K562 (cell line): ENCODE data around the gene CITED2. TPM values are rescaled to one million over a fixed set of nuclear protein-coding genes. Genes with fewer than 3 reads are reported as not detected.

Source experiments
- BDP1 ChIP-seq: IDR thresholded peaks from 3 replicates; pipeline ENCODE4 v1.6.1; 2011; ENCODE audit not compliant: insufficient read length, insufficient read depth
- CBX1 ChIP-seq: sonication (generic); IDR thresholded peaks from 2 replicates; pipeline ENCODE4 v1.6.1; 2016; ENCODE audit warnings: antibody characterized with exemption, low read depth, mild to moderate bottlenecking
- CREBBP ChIP-seq: IDR thresholded peaks from one replicate; pipeline ENCODE4 v1.6.1; 2012; ENCODE audit warnings: low read depth, mild to moderate bottlenecking, control low read depth, inconsistent platforms, low read length
- CREM ChIP-seq: IDR thresholded peaks from 2 replicates; pipeline ENCODE4 v1.6.1; 2014; ENCODE audit warnings: antibody characterized with exemption, low read depth
- FOS ChIP-seq: IDR thresholded peaks from 3 replicates; pipeline ENCODE4 v1.6.1; 2011; ENCODE audit not compliant: insufficient read length; ENCODE audit errors: extremely low read depth
- FOSL1 ChIP-seq: fragments of 200-800 bp; sonication (Bioruptor generic); conservative IDR thresholded peaks from 2 replicates; pipeline ENCODE4 v1.6.1; 2016; ENCODE audit warnings: missing genetic modification characterization, missing compliant biosample characterization
- HNRNPK ChIP-seq: fragments of 200-400 bp; formaldehyde crosslinking; IDR thresholded peaks from one replicate; pipeline ENCODE4 v1.6.1; 2018; ENCODE audit warnings: mild to moderate bottlenecking, low read depth, low read length; ENCODE audit not compliant: poor library complexity, severe bottlenecking
- MAFK ChIP-seq: IDR thresholded peaks from 2 replicates; pipeline ENCODE4 v1.6.1; 2011; ENCODE audit warnings: low read length, improper control_type of control experiment
- NFE2 ChIP-seq: IDR thresholded peaks from 2 replicates; pipeline ENCODE4 v1.6.1; 2014; ENCODE audit warnings: antibody characterized with exemption, low read depth
- RCOR1 ChIP-seq, 2 experiments: IDR thresholded peaks; 2 replicates each; pipeline ENCODE4 v1.6.1; 2012; ENCODE audit warnings: low read depth in 2 of 2, low read length in 2 of 2, borderline replicate concordance in 1 of 2, improper control_type of control experiment in 1 of 2
- SMARCA4 ChIP-seq: fragments of 450-650 bp; IDR thresholded peaks from 2 replicates; pipeline ENCODE4 v1.6.1; 2016
- SMARCC2 ChIP-seq: fragments of 450-650 bp; IDR thresholded peaks from 2 replicates; pipeline ENCODE4 v1.6.1; 2017; ENCODE audit warnings: antibody characterized with exemption, moderate library complexity, mild to moderate bottlenecking, low read depth
- ZEB2 ChIP-seq: fragments of 450-650 bp; IDR thresholded peaks from 2 replicates; pipeline ENCODE4 v1.6.1; 2016
- polyA plus RNA-seq, 8 experiments: library from polyadenylated mRNA; depleted of rRNA in 4 of 8; stranded (reverse) in 5 of 8; unstranded in 3 of 8; fragments of >200 nt; fragmentation: Nextera tagmentation in 2 of 8; fragmentation: Illumina TruSeq in 1 of 8; extraction: Ambion mirVana in 2 of 8; extraction: Trizol in 1 of 8; gene quantifications; 2 replicates each; pipeline versions ENCODE4 v1.2.1 to v1.2.3, GENCODE V29; 2011 to 2014; ENCODE audit warnings: inconsistent platforms in 1 of 8, missing spikeins in 1 of 8
- total RNA-seq, 7 experiments: library from RNA; depleted of rRNA in 6 of 7; stranded (reverse); fragments of >200 nt in 6 of 7; fragmentation: Illumina TruSeq in 2 of 7; extraction: Trizol in 2 of 7; gene quantifications; 2 replicates each; pipeline versions ENCODE4 v1.2.1 to v1.2.3, GENCODE V29; 2011 to 2021; ENCODE audit warnings: low replicate concordance in 1 of 7
- TF ChIP-seq, protein P1 (sequence below): sonication (generic); formaldehyde crosslinking; IDR thresholded peaks from 2 replicates; pipeline ENCODE4 v1.8.0; 2023; ENCODE audit warnings: mild to moderate bottlenecking, missing genetic modification reagents
- TF ChIP-seq, protein P2 (sequence below): sonication (generic); formaldehyde crosslinking; IDR thresholded peaks from 2 replicates; pipeline ENCODE4 v1.8.0; 2022; ENCODE audit warnings: mild to moderate bottlenecking, missing genetic modification reagents
- TF ChIP-seq, protein P3 (sequence below): sonication (generic); formaldehyde crosslinking; IDR thresholded peaks from 2 replicates; pipeline ENCODE4 v1.9.0; 2022; ENCODE audit warnings: mild to moderate bottlenecking, missing genetic modification reagents
- TF ChIP-seq, protein P4 (sequence below): sonication (generic); formaldehyde crosslinking; IDR thresholded peaks from 2 replicates; pipeline ENCODE4 v1.8.0; 2023; ENCODE audit warnings: mild to moderate bottlenecking, missing genetic modification reagents
- TF ChIP-seq, protein P5 (sequence below): fragments of 250-450 bp; sonication (Bioruptor Pico); IDR thresholded peaks from 2 replicates; pipeline ENCODE4 v1.8.0; 2022; ENCODE audit warnings: inconsistent platforms
- TF ChIP-seq, protein P6 (sequence below): fragments of 450-650 bp; conservative IDR thresholded peaks from 2 replicates; pipeline ENCODE4 v1.6.1; 2016; ENCODE audit warnings: missing genetic modification characterization, low read depth, mild to moderate bottlenecking, control low read depth, missing compliant biosample characterization

The CITED2 gene
- total and polyA plus RNA-seq, 9 of the 15 experiments (the other 6 are each of a cell fraction or from before 2014, with no cell fraction given), result 0.21 to 86.1 (median 17.5) TPM

DNA sequence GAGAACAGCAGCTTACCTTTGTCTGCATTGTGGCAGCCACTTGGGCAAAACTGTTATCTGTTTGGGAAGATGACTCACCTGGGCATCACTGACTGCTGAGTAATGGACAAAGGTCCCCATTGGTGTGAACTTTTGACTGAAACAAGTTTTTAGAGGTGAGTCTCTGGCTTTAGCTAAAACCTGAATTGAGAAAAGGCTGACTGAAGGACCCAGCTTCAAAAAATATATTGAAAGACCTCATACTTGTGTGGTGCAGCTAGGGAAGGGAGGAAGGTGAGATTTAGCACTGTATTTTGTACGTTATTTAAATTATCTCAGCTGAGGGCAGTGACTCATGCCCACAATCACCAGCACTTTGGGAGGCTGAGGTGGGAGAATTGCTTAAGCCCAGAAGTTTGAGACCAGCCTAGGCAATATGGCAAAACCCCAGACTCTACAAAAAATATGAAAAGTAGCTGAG is 4.5 kb upstream of the CITED2 start (continued):
- TF ChIP-seq CREM (0 out of 2 replicates have a peak, but pooled peaks have one; percentile 23), HNRNPK (no peak), FOSL1 (tag) (peak; percentile 99), ZEB2 (peak; percentile 68), SMARCA4 (peak; percentile 69), MAFK (peak; percentile 29; the same call in 1 of the 2 replicates), FOS (peak; percentile 46), RCOR1 (IDR thresholded peaks at IDR 0.05; ENCODE audit: borderline replicate concordance in 1 of 2, low read depth in 2 of 2, low read length in 2 of 2) (peak in 1 of 2 experiments; percentile 29; a peak in 1 of 4 replicates), SMARCC2 (peak; percentile 71), NFE2 (peak; percentile 75), BDP1 (no peak), CREBBP (no peak), CBX1 (no peak)
- TF ChIP-seq, protein P1, sequence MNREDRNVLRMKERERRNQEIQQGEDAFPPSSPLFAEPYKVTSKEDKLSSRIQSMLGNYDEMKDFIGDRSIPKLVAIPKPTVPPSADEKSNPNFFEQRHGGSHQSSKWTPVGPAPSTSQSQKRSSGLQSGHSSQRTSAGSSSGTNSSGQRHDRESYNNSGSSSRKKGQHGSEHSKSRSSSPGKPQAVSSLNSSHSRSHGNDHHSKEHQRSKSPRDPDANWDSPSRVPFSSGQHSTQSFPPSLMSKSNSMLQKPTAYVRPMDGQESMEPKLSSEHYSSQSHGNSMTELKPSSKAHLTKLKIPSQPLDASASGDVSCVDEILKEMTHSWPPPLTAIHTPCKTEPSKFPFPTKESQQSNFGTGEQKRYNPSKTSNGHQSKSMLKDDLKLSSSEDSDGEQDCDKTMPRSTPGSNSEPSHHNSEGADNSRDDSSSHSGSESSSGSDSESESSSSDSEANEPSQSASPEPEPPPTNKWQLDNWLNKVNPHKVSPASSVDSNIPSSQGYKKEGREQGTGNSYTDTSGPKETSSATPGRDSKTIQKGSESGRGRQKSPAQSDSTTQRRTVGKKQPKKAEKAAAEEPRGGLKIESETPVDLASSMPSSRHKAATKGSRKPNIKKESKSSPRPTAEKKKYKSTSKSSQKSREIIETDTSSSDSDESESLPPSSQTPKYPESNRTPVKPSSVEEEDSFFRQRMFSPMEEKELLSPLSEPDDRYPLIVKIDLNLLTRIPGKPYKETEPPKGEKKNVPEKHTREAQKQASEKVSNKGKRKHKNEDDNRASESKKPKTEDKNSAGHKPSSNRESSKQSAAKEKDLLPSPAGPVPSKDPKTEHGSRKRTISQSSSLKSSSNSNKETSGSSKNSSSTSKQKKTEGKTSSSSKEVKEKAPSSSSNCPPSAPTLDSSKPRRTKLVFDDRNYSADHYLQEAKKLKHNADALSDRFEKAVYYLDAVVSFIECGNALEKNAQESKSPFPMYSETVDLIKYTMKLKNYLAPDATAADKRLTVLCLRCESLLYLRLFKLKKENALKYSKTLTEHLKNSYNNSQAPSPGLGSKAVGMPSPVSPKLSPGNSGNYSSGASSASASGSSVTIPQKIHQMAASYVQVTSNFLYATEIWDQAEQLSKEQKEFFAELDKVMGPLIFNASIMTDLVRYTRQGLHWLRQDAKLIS (CRISPR knock-in tag), result no peak
- TF ChIP-seq, protein P2, sequence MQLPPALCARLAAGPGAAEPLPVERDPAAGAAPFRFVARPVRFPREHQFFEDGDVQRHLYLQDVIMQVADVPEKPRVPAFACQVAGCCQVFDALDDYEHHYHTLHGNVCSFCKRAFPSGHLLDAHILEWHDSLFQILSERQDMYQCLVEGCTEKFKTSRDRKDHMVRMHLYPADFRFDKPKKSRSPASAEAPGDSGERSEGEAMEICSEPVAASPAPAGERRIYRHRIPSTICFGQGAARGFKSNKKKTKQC (CRISPR knock-in tag), result no peak
- TF ChIP-seq, protein P3, sequence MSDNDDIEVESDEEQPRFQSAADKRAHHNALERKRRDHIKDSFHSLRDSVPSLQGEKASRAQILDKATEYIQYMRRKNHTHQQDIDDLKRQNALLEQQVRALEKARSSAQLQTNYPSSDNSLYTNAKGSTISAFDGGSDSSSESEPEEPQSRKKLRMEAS, result no peak
- TF ChIP-seq, protein P4, sequence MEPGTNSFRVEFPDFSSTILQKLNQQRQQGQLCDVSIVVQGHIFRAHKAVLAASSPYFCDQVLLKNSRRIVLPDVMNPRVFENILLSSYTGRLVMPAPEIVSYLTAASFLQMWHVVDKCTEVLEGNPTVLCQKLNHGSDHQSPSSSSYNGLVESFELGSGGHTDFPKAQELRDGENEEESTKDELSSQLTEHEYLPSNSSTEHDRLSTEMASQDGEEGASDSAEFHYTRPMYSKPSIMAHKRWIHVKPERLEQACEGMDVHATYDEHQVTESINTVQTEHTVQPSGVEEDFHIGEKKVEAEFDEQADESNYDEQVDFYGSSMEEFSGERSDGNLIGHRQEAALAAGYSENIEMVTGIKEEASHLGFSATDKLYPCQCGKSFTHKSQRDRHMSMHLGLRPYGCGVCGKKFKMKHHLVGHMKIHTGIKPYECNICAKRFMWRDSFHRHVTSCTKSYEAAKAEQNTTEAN (CRISPR knock-in tag), result 0 out of 2 replicates have a peak, but pooled peaks have one; percentile 28
- TF ChIP-seq, protein P5, sequence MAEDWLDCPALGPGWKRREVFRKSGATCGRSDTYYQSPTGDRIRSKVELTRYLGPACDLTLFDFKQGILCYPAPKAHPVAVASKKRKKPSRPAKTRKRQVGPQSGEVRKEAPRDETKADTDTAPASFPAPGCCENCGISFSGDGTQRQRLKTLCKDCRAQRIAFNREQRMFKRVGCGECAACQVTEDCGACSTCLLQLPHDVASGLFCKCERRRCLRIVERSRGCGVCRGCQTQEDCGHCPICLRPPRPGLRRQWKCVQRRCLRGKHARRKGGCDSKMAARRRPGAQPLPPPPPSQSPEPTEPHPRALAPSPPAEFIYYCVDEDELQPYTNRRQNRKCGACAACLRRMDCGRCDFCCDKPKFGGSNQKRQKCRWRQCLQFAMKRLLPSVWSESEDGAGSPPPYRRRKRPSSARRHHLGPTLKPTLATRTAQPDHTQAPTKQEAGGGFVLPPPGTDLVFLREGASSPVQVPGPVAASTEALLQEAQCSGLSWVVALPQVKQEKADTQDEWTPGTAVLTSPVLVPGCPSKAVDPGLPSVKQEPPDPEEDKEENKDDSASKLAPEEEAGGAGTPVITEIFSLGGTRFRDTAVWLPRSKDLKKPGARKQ (CRISPR knock-in tag), result no peak
- TF ChIP-seq, protein P6, sequence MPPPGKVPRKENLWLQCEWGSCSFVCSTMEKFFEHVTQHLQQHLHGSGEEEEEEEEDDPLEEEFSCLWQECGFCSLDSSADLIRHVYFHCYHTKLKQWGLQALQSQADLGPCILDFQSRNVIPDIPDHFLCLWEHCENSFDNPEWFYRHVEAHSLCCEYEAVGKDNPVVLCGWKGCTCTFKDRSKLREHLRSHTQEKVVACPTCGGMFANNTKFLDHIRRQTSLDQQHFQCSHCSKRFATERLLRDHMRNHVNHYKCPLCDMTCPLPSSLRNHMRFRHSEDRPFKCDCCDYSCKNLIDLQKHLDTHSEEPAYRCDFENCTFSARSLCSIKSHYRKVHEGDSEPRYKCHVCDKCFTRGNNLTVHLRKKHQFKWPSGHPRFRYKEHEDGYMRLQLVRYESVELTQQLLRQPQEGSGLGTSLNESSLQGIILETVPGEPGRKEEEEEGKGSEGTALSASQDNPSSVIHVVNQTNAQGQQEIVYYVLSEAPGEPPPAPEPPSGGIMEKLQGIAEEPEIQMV, result no peak
